Jurkat, Clone E6-1 (cell line): ENCODE data around the gene EDIL3.
"Not testable (repeated sequence)": the region's sequence is repeated elsewhere in the genome, so short reads cannot be mapped to it uniquely, and the experiment has no call there.

Source experiments
- DNase-seq: peaks from one replicate; pipeline ENCODE4 v3.0.0-alpha.2; 2011; ENCODE audit warnings: low read depth, low spot score
- H3K4me3 ChIP-seq: 2 replicates; pipeline ENCODE4 v1.5.1; 2011; ENCODE audit warnings: mild to moderate bottlenecking, low read length, control low read depth, moderate library complexity

The EDIL3 gene

DNA sequence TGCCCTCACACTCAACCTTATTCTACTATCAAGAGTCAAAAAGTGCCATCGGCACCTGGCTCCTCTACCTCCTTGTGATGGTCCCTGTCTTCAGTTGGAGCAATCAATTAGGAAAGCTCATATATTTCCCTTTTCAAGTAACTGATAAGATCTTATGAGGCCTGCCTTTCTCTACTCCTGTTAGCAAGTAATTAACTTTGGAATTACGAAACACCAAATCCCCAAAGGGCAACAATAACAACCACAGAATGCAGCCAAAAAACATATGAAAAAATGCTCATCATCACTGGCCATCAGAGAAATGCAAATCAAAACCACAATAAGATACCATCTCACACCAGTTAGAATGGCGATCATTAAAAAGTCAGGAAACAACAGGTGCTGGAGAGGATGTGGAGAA lies 366.2 kb downstream of the EDIL3 start:
- DNase-seq, H3K4me3 ChIP-seq: not testable (repeated sequence)

DNA sequence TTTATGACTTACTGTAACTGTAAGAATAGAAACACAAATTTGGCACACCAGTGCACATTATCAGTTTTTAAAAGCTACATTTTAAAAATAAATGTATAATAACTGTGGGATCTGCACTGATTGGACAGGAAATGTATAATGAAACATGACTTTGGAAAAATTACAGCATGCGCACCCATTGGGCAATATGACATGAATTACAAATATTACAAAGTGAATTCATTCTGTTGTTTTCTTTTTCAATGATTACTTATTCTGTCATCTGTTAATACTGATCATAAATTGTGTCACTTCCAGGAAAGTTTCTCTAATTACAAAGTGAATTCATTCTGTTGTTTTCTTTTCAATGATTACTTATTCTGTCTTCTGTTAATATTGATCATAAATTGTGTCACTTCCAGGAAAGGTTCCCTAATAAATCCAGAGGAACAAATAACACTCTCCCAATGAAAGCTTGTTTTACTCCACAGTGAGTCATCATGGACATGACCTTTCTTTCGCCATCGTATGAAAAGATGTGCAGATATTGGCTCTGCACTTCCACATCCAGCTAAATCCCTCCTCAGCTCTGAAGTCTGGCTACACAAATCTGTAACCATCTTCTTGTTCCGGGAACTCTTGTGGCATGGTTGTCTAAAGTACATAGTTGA lies 367.0 kb downstream of the EDIL3 start:
- DNase-seq = no peak

DNA sequence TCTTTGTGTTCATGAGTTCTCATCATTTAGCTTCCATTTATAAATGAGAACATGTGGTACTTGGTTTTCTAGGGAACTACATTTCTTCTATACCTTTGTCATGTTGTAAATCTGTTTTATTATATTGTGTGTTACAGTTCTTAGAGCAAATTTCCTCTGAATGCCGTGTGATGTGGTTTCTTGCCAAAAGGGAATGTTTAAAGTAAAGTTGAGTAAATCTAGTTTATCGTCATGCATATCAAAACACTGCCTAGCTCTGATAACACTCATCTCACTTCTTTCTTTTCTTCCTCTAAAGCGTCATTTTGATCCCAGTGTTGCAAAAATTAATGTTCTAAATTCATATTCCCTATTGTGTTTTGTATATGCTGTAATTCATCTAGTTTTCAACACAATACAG lies 368.6 kb downstream of the EDIL3 start:
- no peak overlapping the region for H3K4me3 ChIP-seq
- no peak for DNase-seq

More for the DNA sequence above, 367.0 kb downstream of the EDIL3 start:
- no peak overlapping the region for H3K4me3 ChIP-seq

DNA sequence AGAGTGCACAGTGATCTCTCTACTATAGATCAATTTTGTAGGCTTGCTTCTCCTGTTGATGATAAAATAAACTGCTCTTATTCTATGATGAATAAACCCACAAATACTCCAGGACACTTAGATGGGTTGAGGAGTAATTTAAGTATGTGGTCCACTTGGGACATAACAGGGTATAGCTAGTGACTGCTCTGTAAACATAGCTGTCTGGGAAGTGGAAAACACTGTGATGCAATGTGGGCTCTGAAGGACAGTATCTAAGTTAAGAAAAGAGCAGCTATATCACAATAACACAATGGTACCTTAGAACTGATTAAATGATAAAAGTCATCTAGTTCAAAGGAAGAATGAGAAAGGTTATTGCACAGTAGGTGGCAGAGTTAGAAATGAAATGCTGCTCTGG lies 369.7 kb downstream of the EDIL3 start:
- no peak for DNase-seq
- H3K4me3 ChIP-seq = no peak overlapping the region

DNA sequence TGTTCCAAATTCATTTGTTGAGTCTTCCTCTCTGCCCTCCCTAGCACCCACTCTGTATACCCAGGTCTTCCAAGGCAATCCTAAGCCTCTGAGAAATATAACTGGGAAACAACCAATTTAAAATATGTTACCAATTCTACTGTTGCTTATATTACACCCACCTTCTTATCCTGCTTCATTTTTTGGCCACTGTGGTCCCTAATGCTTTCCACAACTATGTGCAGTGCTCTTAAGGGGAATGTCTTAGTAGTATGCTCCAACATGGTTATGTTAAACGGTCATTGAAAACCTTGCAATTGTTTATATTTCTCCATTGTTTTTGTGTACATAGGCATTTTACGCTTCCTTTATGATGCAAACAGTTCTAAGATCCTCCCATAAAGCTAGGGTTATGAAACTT lies 390.9 kb downstream of the EDIL3 start:
- H3K4me3 ChIP-seq = no peak overlapping the region
- DNase-seq = no peak

DNA sequence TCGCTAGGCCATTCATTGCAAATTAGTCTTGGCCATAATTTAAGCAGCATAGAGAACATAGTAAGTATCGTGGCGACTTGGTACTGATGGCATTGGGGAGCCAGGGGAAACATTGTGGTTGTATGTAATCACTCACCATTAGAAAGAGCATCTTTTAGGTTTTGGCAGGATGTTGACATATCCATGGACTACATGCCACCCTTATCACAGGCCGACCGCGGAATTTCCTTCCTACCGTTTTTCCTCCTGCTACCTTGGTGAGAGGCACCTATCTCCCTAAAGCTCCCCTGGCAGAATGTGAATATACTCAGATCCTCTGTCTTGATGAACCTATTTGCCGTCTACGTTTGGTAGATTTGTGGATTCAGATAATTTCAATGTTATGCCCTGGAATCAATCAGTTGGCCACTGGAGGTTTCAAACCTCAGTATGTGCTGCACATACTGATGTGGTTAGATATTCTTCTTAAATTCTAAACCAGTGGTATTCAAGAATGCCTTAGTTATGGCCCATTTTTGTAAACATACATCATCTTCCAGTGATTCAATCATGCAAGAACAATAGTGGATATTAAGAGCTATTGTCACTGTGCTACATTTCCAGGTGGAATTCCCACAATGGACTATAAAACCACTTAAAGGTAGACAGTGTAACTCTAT lies 393.0 kb downstream of the EDIL3 start:
- no peak for DNase-seq
- H3K4me3 ChIP-seq = no peak overlapping the region

DNA sequence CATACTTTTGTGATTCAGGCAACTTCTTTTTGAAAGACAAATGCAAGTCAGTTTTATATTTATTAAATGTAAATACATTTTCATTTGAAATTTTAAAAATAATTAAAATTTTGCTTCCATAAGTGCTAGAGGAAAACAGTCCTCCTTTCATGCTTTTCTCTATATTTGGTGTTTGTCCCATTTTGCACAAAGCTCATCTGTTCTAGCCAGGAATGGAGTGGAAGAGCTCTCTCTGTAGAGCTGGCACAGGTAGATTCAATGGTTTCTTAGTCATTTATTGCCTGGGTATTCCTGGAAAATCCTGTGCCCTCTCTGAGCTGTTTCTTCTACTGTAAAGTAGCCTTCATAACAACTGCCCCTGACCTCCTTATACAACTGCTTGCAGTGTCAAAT lies 396.4 kb downstream of the EDIL3 start:
- no peak overlapping the region for H3K4me3 ChIP-seq
- DNase-seq = no peak

DNA sequence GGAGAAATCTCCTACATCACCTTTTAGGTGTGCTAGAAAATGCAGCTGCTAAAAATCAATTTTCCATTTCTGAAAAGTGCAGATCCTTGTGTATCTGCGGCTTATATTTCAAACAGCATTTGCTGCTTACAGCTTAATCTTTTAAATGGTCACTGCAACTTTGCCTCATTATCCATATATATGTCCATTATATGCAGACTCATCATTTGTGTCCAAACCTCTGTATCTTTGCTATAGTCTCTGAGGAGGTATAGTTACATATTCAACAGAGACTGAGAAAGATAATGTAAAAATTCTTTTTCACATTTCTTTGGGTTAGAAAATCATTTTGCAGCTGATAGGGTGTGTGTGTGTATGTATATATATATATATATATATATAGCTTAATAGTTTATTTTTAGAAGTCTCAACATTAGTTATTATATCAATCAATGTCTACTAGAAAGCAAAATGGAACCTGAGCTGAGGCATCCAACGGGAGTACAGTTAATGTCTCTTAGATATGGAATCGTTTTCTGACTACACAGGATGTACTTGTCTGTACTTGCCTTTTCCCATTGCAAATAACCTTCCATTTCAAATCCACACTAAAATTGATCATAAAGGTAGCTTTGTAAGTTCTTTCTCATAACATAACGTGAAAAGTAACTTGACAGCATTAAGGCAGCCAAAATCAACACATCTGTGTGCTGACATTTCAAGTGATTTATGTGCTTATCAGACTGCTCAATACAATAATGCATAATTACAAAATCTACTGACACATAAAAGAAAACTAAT lies 397.0 kb downstream of the EDIL3 start:
- H3K4me3 ChIP-seq = no peak overlapping the region
- no peak for DNase-seq

DNA sequence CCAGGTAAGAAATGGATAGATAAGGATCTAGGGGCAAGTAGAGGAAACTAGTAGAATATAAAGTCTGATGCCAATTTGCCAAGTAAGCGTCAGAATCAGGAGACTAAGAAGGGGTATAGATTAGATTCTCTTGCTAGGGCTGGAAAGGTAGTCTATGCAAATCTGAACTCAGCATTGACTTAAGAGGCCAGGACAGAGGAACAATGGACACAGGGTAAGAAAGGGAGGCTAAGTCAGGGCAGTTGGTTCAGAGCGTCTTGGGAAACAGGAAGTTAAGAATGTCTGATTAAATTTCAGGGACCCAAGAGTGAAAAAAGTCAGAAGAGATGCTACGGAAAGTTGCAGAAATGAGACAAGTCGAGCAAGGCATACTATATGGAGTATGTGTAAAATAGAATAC lies 400.8 kb downstream of the EDIL3 start:
- no peak overlapping the region for H3K4me3 ChIP-seq
- DNase-seq = no peak

DNA sequence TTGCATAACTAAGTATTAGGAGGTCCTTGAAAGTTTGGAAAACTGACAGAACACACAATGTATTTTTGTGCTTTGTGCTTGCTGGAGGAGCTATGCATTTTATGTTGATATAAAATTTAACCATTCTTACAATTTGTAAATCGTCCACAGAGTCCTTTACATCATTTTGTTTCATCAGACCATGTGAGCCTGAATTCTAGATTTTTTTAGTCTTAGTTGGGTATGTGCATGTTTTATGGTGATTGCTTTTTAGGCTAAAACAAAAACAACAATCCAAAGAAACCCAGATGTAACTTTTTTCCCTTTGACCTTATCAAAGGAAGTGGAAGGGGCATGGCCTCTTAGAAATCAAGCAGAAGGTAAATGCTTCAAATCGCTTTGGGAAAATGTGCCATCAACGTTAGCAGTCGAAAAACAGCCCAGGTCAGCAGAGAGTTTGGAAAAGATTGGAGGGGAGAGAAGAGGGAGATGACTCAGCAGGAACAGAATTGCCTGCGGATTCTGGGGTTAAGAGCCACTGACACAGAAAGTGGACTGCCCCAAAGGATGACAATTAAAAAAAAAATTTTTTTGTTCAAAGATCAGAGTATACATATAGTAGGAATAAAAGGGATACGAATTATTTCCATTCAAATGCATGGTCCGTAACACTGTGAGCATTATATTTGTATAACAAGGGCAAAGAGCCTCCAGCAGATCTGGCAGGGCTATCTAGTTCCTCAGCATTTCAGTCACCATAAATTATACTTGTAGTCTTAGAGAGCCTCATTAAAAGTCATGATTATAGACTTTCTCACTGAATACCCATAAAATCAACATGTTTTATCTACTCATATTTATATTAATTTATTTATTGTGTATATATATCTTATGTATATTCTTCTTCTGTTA lies 410.5 kb downstream of the EDIL3 start:
- DNase-seq = no peak
- no peak overlapping the region for H3K4me3 ChIP-seq

DNA sequence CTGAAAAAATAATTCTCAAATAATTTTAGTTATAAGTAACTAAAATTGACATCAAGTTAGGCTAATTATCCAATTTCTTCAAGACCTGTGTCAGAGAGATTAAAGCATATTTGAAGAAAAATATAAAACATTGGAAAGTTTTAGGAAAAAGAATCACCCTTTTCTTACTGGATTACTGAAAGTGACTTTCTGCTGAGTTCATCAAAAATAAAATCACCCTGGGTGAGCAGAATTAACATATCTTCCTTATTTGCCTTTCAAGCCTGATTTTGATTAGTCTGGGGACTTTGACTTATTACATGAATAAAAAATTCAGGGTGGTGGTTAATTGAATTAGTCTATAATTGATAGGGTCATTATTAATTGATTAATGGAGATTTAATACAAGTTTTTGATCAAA lies 411.8 kb downstream of the EDIL3 start:
- H3K4me3 ChIP-seq = no peak overlapping the region
- no peak for DNase-seq

DNA sequence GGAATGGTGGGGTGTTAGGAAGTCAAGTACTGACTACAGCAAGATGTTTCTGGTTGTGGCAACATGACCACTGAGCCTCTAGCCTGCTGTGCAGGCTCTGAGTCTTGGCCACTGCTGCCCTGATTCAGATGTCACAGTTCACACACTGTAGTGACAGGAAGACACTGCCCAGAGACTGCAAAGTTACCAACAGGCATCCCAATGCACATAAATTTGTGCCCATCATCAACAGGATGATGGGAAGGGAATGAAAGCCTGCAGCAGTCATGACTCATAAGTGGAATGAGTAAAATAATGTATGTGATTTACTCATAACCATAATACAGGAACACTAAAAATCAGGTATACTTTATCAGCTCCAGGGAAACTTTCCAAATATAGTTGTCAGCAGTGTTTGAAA lies 412.4 kb downstream of the EDIL3 start:
- DNase-seq = no peak
- H3K4me3 ChIP-seq = no peak overlapping the region

DNA sequence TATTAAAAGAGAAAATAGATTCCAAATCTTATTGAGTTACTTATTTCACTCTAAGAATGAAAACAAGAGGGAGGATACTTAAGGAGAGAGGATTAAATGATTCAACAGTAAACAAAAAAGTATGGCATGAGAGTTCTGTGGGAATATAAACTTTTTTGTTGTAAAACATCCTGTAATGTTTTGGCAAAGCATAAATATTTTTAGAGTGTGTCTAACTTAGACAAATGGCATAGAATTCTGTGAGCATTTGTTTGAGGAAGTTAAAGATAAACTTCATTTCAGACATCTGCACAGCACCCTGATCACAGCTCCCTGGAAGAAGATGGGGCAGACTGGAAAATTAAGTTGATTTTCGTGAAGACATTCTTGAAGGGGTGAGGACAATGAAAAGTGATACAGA lies 417.3 kb downstream of the EDIL3 start:
- DNase-seq = no peak
- no peak overlapping the region for H3K4me3 ChIP-seq

DNA sequence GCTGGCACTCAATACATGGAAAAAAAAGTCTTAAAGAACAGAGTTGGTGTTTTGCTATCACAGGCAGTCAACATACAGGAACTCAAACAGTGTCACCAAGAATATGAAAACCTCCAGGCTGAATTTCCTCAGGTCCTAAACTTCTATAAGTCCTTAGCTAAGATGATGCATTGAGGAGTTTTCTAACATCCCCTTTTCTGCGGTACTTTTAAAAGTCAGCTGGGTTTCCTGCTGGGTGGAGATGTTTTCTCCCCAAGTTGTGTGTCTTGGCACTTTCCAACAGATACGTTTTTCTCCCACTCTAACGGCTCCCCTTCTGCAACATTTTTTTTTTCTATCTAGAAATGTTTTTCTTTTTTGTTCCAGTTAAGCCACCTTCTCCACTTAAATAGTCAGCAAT lies 419.2 kb downstream of the EDIL3 start:
- DNase-seq = no peak
- no peak overlapping the region for H3K4me3 ChIP-seq

DNA sequence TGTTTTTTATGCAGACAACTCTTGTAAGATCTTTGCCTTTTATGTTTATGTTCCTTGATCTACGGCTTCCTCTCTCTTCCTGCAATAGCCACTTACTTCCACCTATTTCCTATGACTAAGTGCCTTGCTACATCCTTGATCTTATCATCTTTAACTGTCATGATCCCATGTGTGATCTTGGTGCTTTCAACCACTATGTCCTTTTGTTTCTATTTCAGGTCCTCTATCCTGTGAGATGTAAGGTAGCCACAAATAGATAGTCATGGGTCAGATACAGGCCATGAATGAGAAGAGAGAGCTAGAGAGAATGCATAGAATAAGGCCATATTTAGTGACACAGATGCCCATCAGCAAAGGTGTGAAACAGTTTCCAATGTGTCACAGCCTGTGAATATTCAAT lies 420.4 kb downstream of the EDIL3 start:
- DNase-seq = no peak

DNA sequence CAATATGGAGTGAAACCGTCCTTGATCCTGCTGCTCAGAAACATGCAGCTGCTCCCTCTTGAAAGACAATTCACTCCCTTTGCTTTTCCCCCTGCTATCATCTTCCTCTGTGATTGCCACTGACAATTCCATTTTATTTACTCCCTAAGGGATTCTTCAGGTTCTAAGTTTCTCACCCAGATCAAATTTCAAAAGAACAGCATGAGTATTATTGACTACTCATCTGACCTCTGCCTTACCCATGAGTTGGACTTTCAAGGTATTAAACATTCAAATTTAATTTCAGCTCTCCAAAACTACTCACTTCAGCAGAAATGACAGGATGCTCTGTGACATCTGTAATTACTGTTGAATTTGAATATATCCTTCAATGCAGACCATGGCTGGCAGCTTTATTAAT lies 427.5 kb downstream of the EDIL3 start:
- DNase-seq = no peak
- no peak overlapping the region for H3K4me3 ChIP-seq

More for the DNA sequence above, 420.4 kb downstream of the EDIL3 start:
- no peak overlapping the region for H3K4me3 ChIP-seq

DNA sequence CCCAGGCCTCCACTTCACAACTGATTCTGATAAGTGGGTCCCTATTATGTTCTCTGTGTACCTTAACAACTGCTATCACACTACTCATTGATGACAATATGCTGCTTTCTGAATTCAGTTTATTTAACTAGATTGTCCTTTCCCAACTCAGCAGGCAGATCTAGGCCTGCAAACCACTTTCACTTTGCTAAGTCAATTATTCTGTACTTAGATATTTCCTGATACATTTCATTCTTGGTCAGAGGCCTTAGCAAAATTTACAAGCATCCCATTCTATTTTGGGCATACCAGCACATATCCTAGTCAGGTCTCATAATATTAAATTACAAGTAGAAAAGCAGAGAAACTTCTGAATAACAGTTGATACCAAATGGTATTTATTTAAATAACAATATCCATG lies 428.3 kb downstream of the EDIL3 start:
- DNase-seq = no peak
- no peak overlapping the region for H3K4me3 ChIP-seq

DNA sequence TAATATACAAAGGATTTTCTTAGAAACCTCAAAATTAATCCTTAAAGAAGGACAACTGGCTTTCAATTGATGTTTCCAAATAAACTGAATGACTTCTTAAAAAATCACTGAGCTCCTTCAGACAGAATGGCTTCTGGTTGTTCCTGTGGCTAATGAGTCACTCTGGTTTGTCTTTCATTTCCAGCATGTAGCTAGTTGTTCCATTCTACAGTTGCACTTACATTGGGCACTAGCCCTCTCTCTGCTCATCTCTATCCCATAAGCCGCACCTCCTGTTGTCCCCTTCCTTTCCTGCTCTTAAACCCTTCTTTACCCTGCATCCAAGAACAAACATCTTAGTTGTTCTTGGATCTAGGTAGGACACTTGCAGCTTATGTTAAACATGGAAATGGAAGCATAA lies 428.8 kb downstream of the EDIL3 start:
- H3K4me3 ChIP-seq = no peak overlapping the region
- no peak for DNase-seq

DNA sequence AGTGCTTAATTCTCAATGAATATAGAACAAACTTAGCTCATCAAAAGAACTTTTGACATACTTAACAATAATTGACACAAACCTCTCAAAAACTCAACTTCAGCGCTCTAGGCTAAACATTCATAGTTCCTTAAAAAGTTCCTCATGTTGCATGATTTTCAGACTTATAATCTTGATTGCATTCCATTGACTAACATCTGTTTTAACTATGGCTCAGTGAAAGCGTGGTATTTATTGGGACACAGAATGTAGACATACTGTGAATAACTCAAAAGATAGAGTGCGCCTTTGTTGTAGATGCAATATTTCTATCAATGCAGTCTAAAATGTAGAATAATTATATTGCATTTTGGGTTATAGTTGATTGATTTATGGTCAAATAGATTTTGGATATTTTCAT lies 436.9 kb downstream of the EDIL3 start:
- no peak overlapping the region for H3K4me3 ChIP-seq
- no peak for DNase-seq

DNA sequence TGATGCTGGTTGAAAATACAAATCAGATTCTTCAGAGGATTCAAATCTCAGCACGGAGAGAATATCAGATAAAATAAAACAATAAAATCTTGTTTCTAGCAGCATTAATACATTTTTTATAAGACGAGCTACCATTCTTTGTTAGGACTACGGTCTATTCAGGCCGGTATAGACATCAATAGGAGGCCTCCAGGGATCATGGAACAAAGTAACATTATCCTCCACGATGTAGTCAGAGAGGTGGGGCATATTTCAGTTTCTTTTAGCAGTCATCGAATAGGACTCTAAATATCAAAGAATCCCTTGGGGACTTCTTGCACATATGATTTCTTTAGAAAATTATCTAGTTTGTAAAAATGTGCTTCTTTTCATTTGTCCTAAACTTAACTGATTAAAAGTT lies 438.2 kb downstream of the EDIL3 start:
- DNase-seq = no peak
- no peak overlapping the region for H3K4me3 ChIP-seq
